Stimulated activated CD4-positive, alpha-beta T cell treated with anti-CD3 and anti-CD28 coated beads, Interleukin-4, amount 100 ng/mL, for 24 hours (primary cell): ENCODE measurements around the gene TMEM114.

Source experiments
- DNase-seq: peaks from one replicate; pipeline ENCODE4 v3.0.0-alpha.2; 2020

TMEM114 gene

GRCh38 chr16:8589900-8590688 is at the start of gene TMEM114:
TSS of gene TMEM114 (minus strand) at chr16:8590511. CDS start at chr16:8589838, 673 bp downstream.
- no peak for DNase-seq

- DNase-seq, result no peak
Observed at GRCh38 chr16:8639694-8640093, 49.4 kb upstream of the TMEM114 start.

GRCh38 chr16:8634991-8635736 is 44.9 kb upstream of the TMEM114 start:
- DNase-seq, result no peak

- no peak for DNase-seq
Observed at GRCh38 chr16:8632675-8633182, 42.4 kb upstream of the TMEM114 start.

- DNase-seq, result no peak
Observed at GRCh38 chr16:8631818-8632465, 41.6 kb upstream of the TMEM114 start.

- no peak for DNase-seq
Observed at GRCh38 chr16:8631373-8631772, 41.1 kb upstream of the TMEM114 start.

- DNase-seq, result no peak
Observed at GRCh38 chr16:8630255-8630953, 40.1 kb upstream of the TMEM114 start.

GRCh38 chr16:8628981-8629725 is 38.8 kb upstream of the TMEM114 start:
- no peak for DNase-seq

GRCh38 chr16:8627456-8627855 is 37.1 kb upstream of the TMEM114 start:
- no peak for DNase-seq

GRCh38 chr16:8626946-8627345 is 36.6 kb upstream of the TMEM114 start:
- DNase-seq, result no peak

GRCh38 chr16:8625491-8626087 is 35.3 kb upstream of the TMEM114 start:
- no peak for DNase-seq

- no peak for DNase-seq
Observed at GRCh38 chr16:8623634-8624033, 33.3 kb upstream of the TMEM114 start.

- no peak for DNase-seq
Observed at GRCh38 chr16:8622315-8622656, 32.0 kb upstream of the TMEM114 start.

- DNase-seq, result peak; percentile 93
Observed at GRCh38 chr16:8621572-8622314, 31.4 kb upstream of the TMEM114 start, which contains the start of gene METTL22. TSS of gene METTL22 (plus strand) at chr16:8621698. CDS start at chr16:8625666, 3,968 bp downstream.

- no peak for DNase-seq
Observed at GRCh38 chr16:8621222-8621571, 30.9 kb upstream of the TMEM114 start.

- DNase-seq, result no peak
Observed at GRCh38 chr16:8620535-8620934, 30.2 kb upstream of the TMEM114 start.

- no peak for DNase-seq
Observed at GRCh38 chr16:8619671-8620370, 29.5 kb upstream of the TMEM114 start.

GRCh38 chr16:8614435-8615029 is 24.2 kb upstream of the TMEM114 start:
- no peak for DNase-seq

- no peak for DNase-seq
Observed at GRCh38 chr16:8611886-8612600, 21.7 kb upstream of the TMEM114 start.
